ENCODE data around the gene CEP57. TPM values are rescaled to one million over a fixed set of nuclear protein-coding genes. Genes with fewer than 3 reads are reported as not detected.
"Not testable (repeated sequence)": the region's sequence is repeated elsewhere in the genome, so short reads cannot be mapped to it uniquely, and the experiment has no call there.

Gene CEP57
- total RNA-seq, 1 donor from 2014 or later = 32.1 TPM

DNA sequence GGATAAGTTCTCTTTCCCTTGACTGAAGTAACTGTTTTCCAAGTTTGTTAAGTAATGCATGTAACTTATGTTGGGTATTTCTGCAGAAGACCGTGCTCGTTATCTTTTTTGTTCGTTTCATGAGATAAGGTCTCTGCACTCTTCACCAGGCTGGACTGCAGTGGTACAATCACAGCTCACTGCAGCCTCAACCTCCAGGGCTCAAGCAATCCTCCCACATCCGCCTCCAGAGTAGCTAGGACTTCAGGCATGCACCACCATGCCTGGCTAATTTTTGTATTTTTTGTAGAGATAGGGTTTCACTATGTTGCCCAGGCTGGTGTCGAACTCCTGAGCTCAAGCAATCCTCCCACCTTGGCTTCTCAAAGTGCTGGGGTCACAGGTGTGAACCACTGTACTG is 64.1 kb downstream of the CEP57 start:
- DNase-seq (ENCODE audit: low read depth in 2 of 2) = not testable (repeated sequence)

- DNase-seq (ENCODE audit: low read depth in 2 of 2) = not testable (repeated sequence)
These were observed 69.7 kb downstream of the CEP57 start for GRCh38 chr11:95860024-95860423.

- no peak for DNase-seq (ENCODE audit: low read depth in 2 of 2)
These were observed 73.3 kb downstream of the CEP57 start for GRCh38 chr11:95863486-95864140.

DNA sequence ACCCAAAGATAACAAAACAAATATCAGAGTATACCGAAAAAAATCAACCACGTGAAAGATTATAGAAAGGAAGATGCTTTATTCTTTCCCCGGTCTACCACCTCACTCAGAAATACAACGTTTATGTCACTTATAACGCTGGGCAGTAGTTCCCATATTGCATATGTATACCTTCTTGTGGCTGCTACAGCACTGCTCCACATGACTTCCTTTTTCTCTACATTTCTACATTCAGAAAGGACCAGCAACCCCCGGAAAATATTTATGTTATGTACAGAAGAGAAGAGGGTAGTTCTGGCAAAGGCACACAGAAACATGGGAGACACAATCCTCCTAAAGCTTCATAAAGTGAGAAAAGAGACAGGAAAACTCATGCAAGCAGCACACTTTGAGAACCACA is 76.8 kb downstream of the CEP57 start:
- DNase-seq (ENCODE audit: low read depth in 2 of 2) = no peak

DNA sequence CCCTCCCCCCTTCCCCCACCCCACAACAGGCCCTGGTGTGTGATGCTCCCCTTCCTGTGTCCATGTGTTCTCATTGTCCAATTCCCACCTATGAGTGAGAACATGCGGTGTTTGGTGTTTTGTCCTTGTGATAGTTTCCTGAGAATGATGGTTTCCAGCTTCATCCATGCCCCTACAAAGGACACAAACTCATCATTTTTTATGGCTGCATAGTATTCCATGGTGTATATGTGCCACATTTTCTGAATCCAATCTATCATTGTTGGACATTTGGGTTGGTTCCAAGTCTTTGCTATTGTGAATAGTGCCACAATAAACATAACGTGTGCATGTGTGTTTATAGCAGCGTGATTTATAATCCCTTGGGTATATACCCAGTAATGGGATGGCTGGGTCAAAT is 80.6 kb downstream of the CEP57 start:
- DNase-seq (ENCODE audit: low read depth in 2 of 2) = not testable (repeated sequence)

- DNase-seq (ENCODE audit: low read depth in 2 of 2) = peak in 1 of 2 donors; percentile 34
These were observed 87.0 kb downstream of the CEP57 start for GRCh38 chr11:95877291-95877690.

Other genes starting within 250 kb of the CEP57 start
- 17.2 and 18.1 TPM in 2 replicates for gene FAM76B, start 716 bp upstream of the CEP57 start, total RNA-seq
- 47.3 and 48.7 TPM in 2 replicates for gene MTMR2, start 133.6 kb downstream of the CEP57 start, total RNA-seq

Measured in dermis microvascular lymphatic vessel endothelial cell (primary cell).